ENCODE measurements around the gene MX2.

GRCh38 chr21:41328660-41329607 is 32.9 kb upstream of the MX2 start:
- TF ChIP-seq, protein P1, sequence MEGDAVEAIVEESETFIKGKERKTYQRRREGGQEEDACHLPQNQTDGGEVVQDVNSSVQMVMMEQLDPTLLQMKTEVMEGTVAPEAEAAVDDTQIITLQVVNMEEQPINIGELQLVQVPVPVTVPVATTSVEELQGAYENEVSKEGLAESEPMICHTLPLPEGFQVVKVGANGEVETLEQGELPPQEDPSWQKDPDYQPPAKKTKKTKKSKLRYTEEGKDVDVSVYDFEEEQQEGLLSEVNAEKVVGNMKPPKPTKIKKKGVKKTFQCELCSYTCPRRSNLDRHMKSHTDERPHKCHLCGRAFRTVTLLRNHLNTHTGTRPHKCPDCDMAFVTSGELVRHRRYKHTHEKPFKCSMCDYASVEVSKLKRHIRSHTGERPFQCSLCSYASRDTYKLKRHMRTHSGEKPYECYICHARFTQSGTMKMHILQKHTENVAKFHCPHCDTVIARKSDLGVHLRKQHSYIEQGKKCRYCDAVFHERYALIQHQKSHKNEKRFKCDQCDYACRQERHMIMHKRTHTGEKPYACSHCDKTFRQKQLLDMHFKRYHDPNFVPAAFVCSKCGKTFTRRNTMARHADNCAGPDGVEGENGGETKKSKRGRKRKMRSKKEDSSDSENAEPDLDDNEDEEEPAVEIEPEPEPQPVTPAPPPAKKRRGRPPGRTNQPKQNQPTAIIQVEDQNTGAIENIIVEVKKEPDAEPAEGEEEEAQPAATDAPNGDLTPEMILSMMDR (IDR thresholded peaks at IDR 0.05) = no peak
- no peak for TF ChIP-seq POLR2A (IDR thresholded peaks at IDR 0.05)
